Measurements from ENCODE around the gene RALY. TPM values are rescaled to one million over a fixed set of nuclear protein-coding genes. Genes with fewer than 3 reads are reported as not detected.
"Not testable (repeated sequence)": the region's sequence is repeated elsewhere in the genome, so short reads cannot be mapped to it uniquely, and the experiment has no call there.

RALY gene
- total RNA-seq, 1 donor from 2014 or later = 61.7 TPM

DNA sequence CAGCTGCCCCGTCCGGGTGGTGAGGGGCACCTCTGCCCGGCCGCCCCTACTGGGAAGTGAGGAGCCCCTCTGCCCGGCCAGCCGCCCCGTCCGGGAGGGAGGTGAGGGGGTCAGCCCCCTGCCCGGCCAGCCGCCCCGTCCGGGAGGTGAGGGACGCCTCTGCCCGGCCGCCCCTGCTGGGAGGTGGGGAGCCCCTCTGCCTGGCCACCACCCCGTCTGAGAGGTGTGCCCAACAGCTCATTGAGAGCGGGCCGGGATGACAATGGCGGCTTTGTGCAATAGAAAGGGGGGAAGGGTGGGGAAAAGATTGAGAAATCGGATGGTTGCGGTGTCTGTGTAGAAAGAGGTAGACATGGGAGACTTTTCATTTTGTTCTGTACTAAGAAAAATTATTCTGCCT, 139.2 kb downstream of the RALY start:
- not testable (repeated sequence) for DNase-seq (ENCODE audit: low read depth in 2 of 2)

DNA sequence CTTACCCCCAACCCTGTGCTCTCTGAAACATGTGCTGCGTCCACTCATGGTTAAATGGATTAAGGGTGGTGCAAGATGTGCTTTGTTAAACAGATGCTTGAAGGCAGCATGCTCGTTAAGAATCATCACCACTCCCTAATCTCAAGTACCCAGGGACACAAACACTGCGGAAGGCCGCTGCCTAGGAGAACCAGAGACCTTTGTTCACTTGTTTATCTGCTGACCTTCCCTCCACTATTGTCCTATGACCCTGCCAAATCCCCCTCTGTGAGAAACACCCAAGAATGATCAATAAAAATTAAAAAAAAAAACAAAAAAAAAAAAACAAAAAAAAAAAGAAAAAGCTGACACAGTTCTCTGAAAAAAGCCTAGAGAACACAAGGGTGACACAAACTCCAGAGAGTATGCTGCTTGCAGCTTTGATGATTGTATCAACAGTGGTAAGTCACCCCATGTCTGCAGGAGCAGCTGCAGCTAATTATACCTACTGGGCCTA, 139.7 kb downstream of the RALY start:
- not testable (repeated sequence) for DNase-seq (ENCODE audit: low read depth in 2 of 2)

Other genes with a start within 250 kb of the RALY start
- 30.3 and 34.1 TPM in 2 replicates for gene CHMP4B, start 182.6 kb upstream of the RALY start, total RNA-seq
- gene EIF2S2, start 118.3 kb downstream of the RALY start, total RNA-seq = 57.8 and 68.7 TPM in 2 replicates
- not detected in 2 replicates for gene ASIP, start 247.5 kb downstream of the RALY start, total RNA-seq